IMR-90 (cell line): ENCODE results near the gene SCAMP4.

Experiments used
- BHLHE40 ChIP-seq: fragments of 150-350 bp; IDR thresholded peaks from 2 replicates; pipeline ENCODE4 v1.6.1; 2016; ENCODE audit warnings: mild to moderate bottlenecking, low read depth, low read length
- CTCF ChIP-seq: conservative IDR thresholded peaks from 2 replicates; pipeline ENCODE4 v1.5.1; 2012; ENCODE audit warnings: mild to moderate bottlenecking, low read depth, low read length, improper control_type of control experiment
- MAZ ChIP-seq: IDR thresholded peaks from 2 replicates; pipeline ENCODE4 v1.6.1; 2012; ENCODE audit warnings: low read depth, mild to moderate bottlenecking, low read length, improper control_type of control experiment, moderate library complexity, borderline replicate concordance
- POLR2A ChIP-seq: IDR thresholded peaks from 2 replicates; pipeline ENCODE4 v1.6.1; 2012; ENCODE audit warnings: mild to moderate bottlenecking, low read depth, low read length
- RAD21 ChIP-seq: IDR thresholded peaks from 2 replicates; pipeline ENCODE4 v1.6.1; 2012; ENCODE audit warnings: low read length, improper control_type of control experiment
- RCOR1 ChIP-seq: IDR thresholded peaks from 2 replicates; pipeline ENCODE4 v1.6.1; 2012; ENCODE audit warnings: mild to moderate bottlenecking, low read length, improper control_type of control experiment; ENCODE audit not compliant: insufficient replicate concordance
- RFX5 ChIP-seq: IDR thresholded peaks from 2 replicates; pipeline ENCODE4 v1.8.0; 2012; ENCODE audit warnings: low read depth, mild to moderate bottlenecking, low read length, moderate library complexity
- SMC3 ChIP-seq: fragments of 150-350 bp; IDR thresholded peaks from 2 replicates; pipeline ENCODE4 v1.6.1; 2016; ENCODE audit warnings: low read depth, mild to moderate bottlenecking, antibody characterized with exemption, low read length, moderate library complexity

GRCh38 chr19:1866693-1867348 lies 38.4 kb upstream of the SCAMP4 start:
- no peak for TF ChIP-seq CTCF
- TF ChIP-seq SMC3 = no peak
- no peak for TF ChIP-seq RAD21
- no peak for TF ChIP-seq POLR2A
- TF ChIP-seq RFX5 = no peak
- TF ChIP-seq MAZ = no peak
- no peak for TF ChIP-seq BHLHE40
- TF ChIP-seq RCOR1 = no peak
